H9 (cell line): ENCODE data around the gene BRSK2. TPM values are rescaled to one million over a fixed set of nuclear protein-coding genes. Genes with fewer than 3 reads are reported as not detected.

Source experiments
- DNase-seq: peaks from one replicate; pipeline ENCODE4 v3.0.0-alpha.2; 2017
- H2AFZ ChIP-seq: one replicate; pipeline ENCODE4 v1.6.1; 2013; ENCODE audit warnings: mild to moderate bottlenecking, low read length, control low read depth, moderate library complexity
- H2AK5ac ChIP-seq: 2 replicates; pipeline ENCODE4 v1.6.1; 2013; ENCODE audit warnings: low read length, control low read depth, mixed read lengths; ENCODE audit not compliant: insufficient read length
- H2BK120ac ChIP-seq: one replicate; pipeline ENCODE4 v1.6.1; 2013; ENCODE audit warnings: low read depth, mild to moderate bottlenecking, low read length, control low read depth, inconsistent platforms; ENCODE audit not compliant: poor library complexity, severe bottlenecking
- H2BK12ac ChIP-seq: 2 replicates; pipeline ENCODE4 v1.6.1; 2013; ENCODE audit warnings: low read length, control low read depth, mixed read lengths, low read depth; ENCODE audit not compliant: insufficient read length
- H2BK15ac ChIP-seq: 2 replicates; pipeline ENCODE4 v1.6.1; 2013; ENCODE audit warnings: low read depth, low read length, control low read depth
- H2BK20ac ChIP-seq: one replicate; pipeline ENCODE4 v1.6.1; 2013; ENCODE audit warnings: low read depth, mild to moderate bottlenecking, low read length, control low read depth, inconsistent platforms; ENCODE audit not compliant: poor library complexity, severe bottlenecking
- H2BK5ac ChIP-seq: 2 replicates; pipeline ENCODE4 v1.6.1; 2013; ENCODE audit warnings: low read length, control low read depth, mixed read lengths; ENCODE audit not compliant: insufficient read length
- H3K14ac ChIP-seq: 2 replicates; pipeline ENCODE4 v1.6.1; 2013; ENCODE audit warnings: low read length, control low read depth; ENCODE audit not compliant: insufficient read depth
- H3K18ac ChIP-seq: 2 replicates; pipeline ENCODE4 v1.6.1; 2013; ENCODE audit warnings: low read depth, mild to moderate bottlenecking, mixed read lengths, low read length, control low read depth; ENCODE audit not compliant: insufficient read length
- H3K23ac ChIP-seq: 2 replicates; pipeline ENCODE4 v1.6.1; 2013; ENCODE audit warnings: low read length, control low read depth, mixed read lengths, low read depth; ENCODE audit not compliant: insufficient read length
- H3K23me2 ChIP-seq: 2 replicates; pipeline ENCODE4 v1.6.1; 2013; ENCODE audit warnings: low read depth, mild to moderate bottlenecking, mixed read lengths, low read length, control low read depth; ENCODE audit not compliant: insufficient read length, poor library complexity, severe bottlenecking
- H3K27ac ChIP-seq: 2 replicates; pipeline ENCODE4 v1.5.1; 2013; ENCODE audit warnings: low read length, control low read depth, mixed read lengths, low read depth; ENCODE audit not compliant: insufficient read length
- H3K27me3 ChIP-seq: 2 replicates; pipeline ENCODE4 v1.6.1; 2013; ENCODE audit warnings: low read length, control low read depth, inconsistent platforms; ENCODE audit not compliant: insufficient read depth
- H3K4ac ChIP-seq: 2 replicates; pipeline ENCODE4 v1.6.1; 2013; ENCODE audit warnings: low read depth, mild to moderate bottlenecking, control low read depth, inconsistent platforms, low read length, moderate library complexity
- H3K4me1 ChIP-seq: 2 replicates; pipeline ENCODE4 v1.6.1; 2013; ENCODE audit warnings: low read length, control low read depth, inconsistent platforms; ENCODE audit not compliant: insufficient read depth
- H3K4me2 ChIP-seq: 2 replicates; pipeline ENCODE4 v1.6.1; 2013; ENCODE audit warnings: low read length, control low read depth, mixed read lengths; ENCODE audit not compliant: insufficient read length, insufficient read depth
- H3K56ac ChIP-seq: 2 replicates; pipeline ENCODE4 v1.6.1; 2013; ENCODE audit warnings: low read depth, mild to moderate bottlenecking, mixed read lengths, low read length, control low read depth; ENCODE audit not compliant: insufficient read length
- H3K79me1 ChIP-seq: 2 replicates; pipeline ENCODE4 v1.6.1; 2013; ENCODE audit warnings: low read depth, mild to moderate bottlenecking, moderate library complexity, low read length, control low read depth, inconsistent platforms; ENCODE audit not compliant: insufficient read depth, poor library complexity, severe bottlenecking
- H3K79me2 ChIP-seq: 2 replicates; pipeline ENCODE4 v1.6.1; 2013; ENCODE audit warnings: low read length, control low read depth, inconsistent platforms; ENCODE audit not compliant: insufficient read depth
- H3K9ac ChIP-seq: 2 replicates; pipeline ENCODE4 v1.6.1; 2013; ENCODE audit warnings: low read length, control low read depth, mixed read lengths; ENCODE audit not compliant: insufficient read length; ENCODE audit errors: extremely low read depth
- H3K9me3 ChIP-seq: one replicate; pipeline ENCODE4 v1.6.1; 2013; ENCODE audit warnings: low read depth, low read length, inconsistent platforms; ENCODE audit not compliant: control insufficient read depth
- H3T11ph ChIP-seq: one replicate; pipeline ENCODE4 v1.6.1; 2013; ENCODE audit warnings: mild to moderate bottlenecking, low read length, control low read depth, inconsistent platforms
- H4K20me1 ChIP-seq: one replicate; pipeline ENCODE4 v1.6.1; 2013; ENCODE audit not compliant: control insufficient read depth, insufficient read length, insufficient read depth
- H4K5ac ChIP-seq: 2 replicates; pipeline ENCODE4 v1.6.1; 2013; ENCODE audit warnings: low read depth, mild to moderate bottlenecking, mixed read lengths, low read length, control low read depth; ENCODE audit not compliant: insufficient read length
- H4K8ac ChIP-seq: replicated peaks from 2 replicates; pipeline ENCODE4 v1.6.1; 2013; ENCODE audit warnings: low read length, control low read depth, mixed read lengths, low read depth; ENCODE audit not compliant: insufficient read length
- H4K91ac ChIP-seq: 2 replicates; pipeline ENCODE4 v1.6.1; 2013; ENCODE audit warnings: low read depth, mild to moderate bottlenecking, moderate library complexity, mixed read lengths, low read length, control low read depth; ENCODE audit not compliant: insufficient read length
- H3K27ac Mint-ChIP-seq, 3 experiments: 2 replicates in 2 of 3; 3 replicates in 1 of 3; pipeline ENCODE4 v1.8.0; 2020 to 2021; ENCODE audit warnings: mixed read lengths in 3 of 3, mild to moderate bottlenecking in 1 of 3, moderate library complexity in 1 of 3
- H3K27me3 Mint-ChIP-seq: 2 replicates; pipeline ENCODE4 v1.8.0; 2021; ENCODE audit warnings: low read depth, mild to moderate bottlenecking, moderate library complexity, mixed read lengths
- H3K36me3 Mint-ChIP-seq, 3 experiments: 2 replicates in 2 of 3; 3 replicates in 1 of 3; pipeline ENCODE4 v1.8.0; 2020 to 2021; ENCODE audit warnings: low read depth in 3 of 3, mixed read lengths in 3 of 3; ENCODE audit not compliant: insufficient read depth in 1 of 3
- H3K4me1 Mint-ChIP-seq, 2 experiments: 2 replicates each; pipeline ENCODE4 v1.8.0; 2020; ENCODE audit warnings: mixed read lengths in 2 of 2
- H3K4me3 Mint-ChIP-seq, 2 experiments: 2 replicates in 1 of 2; 3 replicates in 1 of 2; pipeline ENCODE4 v1.8.0; 2020 to 2021; ENCODE audit warnings: mild to moderate bottlenecking in 2 of 2, mixed read lengths in 2 of 2, moderate library complexity in 1 of 2
- H3K9me3 Mint-ChIP-seq, 2 experiments: 2 replicates in 1 of 2; 3 replicates in 1 of 2; pipeline ENCODE4 v1.8.0; 2020; ENCODE audit warnings: mild to moderate bottlenecking in 2 of 2, mixed read lengths in 2 of 2, moderate library complexity in 1 of 2
- WGBS: extraction: QIAGEN DNeasy Blood & Tissue Kit; methylation state at CpG from one replicate; pipeline ENCODE4 v1.1.7; 2013; ENCODE audit warnings: missing lambda C conversion rate, low lambda C conversion rate, mixed read lengths; ENCODE audit not compliant: insufficient read length; ENCODE audit errors: extremely low coverage; 5-methylcytosine and 5-hydroxymethylcytosine counted together
- total RNA-seq: library from RNA; stranded (reverse); gene quantifications from 2 replicates; pipeline ENCODE4 v1.2.1, GENCODE V29; 2021
- TF ChIP-seq, protein P1 (sequence below): fragments of 200-600 bp; sonication (generic); conservative IDR thresholded peaks from 3 replicates; pipeline ENCODE4 v1.8.0; 2021; ENCODE audit warnings: antibody characterized with exemption, mild to moderate bottlenecking

The BRSK2 gene
- total RNA-seq, 1 experiment from 2014 or later = 28.4 TPM

DNA sequence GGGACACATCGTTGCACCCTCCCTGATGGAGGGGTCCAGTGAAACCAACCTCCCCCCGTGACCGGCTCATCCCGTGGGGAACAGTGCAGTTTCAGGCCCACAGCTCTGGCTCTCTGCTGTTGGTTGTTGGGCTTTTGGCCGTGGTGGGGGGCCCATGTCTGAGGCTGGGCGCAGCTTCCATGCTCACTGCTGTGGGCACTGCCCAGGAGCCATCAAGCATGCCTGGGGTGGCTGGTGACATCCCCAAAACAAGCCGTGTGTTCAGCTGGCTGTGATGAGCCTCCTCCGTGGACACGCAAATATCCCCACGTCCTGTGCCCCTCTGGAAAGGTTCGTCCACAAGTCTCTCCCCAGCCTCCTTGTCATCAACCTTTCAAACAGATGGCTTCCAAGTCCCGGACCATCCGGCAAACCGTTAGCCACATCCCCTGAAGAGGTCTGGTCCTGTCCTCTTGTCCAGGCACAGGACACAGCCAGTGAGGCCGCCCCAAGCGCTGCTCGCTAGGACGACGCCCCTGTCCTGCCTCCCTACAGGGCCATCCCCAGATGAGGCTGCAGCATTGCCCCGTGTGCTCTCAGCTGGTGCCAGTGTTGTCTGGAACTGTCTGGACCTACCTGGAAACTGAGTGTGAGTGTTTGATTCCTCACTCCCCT is 29.4 kb upstream of the BRSK2 start:
- Histone ChIP-seq H3K23me2 (peaks cover 3% of the 10 kb centered on the region), H3K9ac (no peak overlapping the region), H2AK5ac (no peak overlapping the region), H4K5ac (no peak overlapping the region), H3T11ph (no peak overlapping the region), H4K91ac (no peak overlapping the region), H3K18ac (no peak overlapping the region), H2BK12ac (no peak overlapping the region), H2BK120ac (no peak overlapping the region), H3K9me3 (peaks cover 14% of the 10 kb centered on the region), H3K14ac (no peak overlapping the region), H3K23ac (no peak overlapping the region), H3K27me3 (no peaks in the 10 kb centered on the region), H4K8ac (no peak overlapping the region), H3K79me1 (no peaks in the 10 kb centered on the region), H3K27ac (no peak overlapping the region), H3K79me2 (no peaks in the 10 kb centered on the region), H2BK20ac (no peak overlapping the region), H3K56ac (no peak overlapping the region), H2AFZ (no peak overlapping the region), H3K4me1 (no peaks in the 10 kb centered on the region), H2BK5ac (no peak overlapping the region), H4K20me1 (no peaks in the 10 kb centered on the region), H3K4me2 (no peak overlapping the region), H2BK15ac (no peak overlapping the region), H3K4ac (no peak overlapping the region)
- H3K9me3 Mint-ChIP-seq = peaks cover 17% of the 10 kb centered on the region in 2 experiments
- H3K4me3 Mint-ChIP-seq = no peak overlapping the region
- peaks cover 49% of the 10 kb centered on the region for H3K27me3 Mint-ChIP-seq
- no peaks in the 10 kb centered on the region; a peak in 1 of 7 replicates for H3K36me3 Mint-ChIP-seq
- no CpG with 5 or more reads among the region's 20 CpGs for WGBS
- DNase-seq = no peak
- TF ChIP-seq, protein P1, sequence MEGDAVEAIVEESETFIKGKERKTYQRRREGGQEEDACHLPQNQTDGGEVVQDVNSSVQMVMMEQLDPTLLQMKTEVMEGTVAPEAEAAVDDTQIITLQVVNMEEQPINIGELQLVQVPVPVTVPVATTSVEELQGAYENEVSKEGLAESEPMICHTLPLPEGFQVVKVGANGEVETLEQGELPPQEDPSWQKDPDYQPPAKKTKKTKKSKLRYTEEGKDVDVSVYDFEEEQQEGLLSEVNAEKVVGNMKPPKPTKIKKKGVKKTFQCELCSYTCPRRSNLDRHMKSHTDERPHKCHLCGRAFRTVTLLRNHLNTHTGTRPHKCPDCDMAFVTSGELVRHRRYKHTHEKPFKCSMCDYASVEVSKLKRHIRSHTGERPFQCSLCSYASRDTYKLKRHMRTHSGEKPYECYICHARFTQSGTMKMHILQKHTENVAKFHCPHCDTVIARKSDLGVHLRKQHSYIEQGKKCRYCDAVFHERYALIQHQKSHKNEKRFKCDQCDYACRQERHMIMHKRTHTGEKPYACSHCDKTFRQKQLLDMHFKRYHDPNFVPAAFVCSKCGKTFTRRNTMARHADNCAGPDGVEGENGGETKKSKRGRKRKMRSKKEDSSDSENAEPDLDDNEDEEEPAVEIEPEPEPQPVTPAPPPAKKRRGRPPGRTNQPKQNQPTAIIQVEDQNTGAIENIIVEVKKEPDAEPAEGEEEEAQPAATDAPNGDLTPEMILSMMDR = no peak
- no peak overlapping the region for H3K27ac Mint-ChIP-seq
- no peaks in the 10 kb centered on the region for H3K4me1 Mint-ChIP-seq
